Omental fat pad (tissue), 4 donors: ENCODE data around the gene CHST9. TPM values are rescaled to one million over a fixed set of nuclear protein-coding genes. Genes with fewer than 3 reads are reported as not detected.

ENCODE experiments used
- ATAC-seq: fragments of 150-250 bp; one replicate; pipeline ENCODE4 v1.9.1; 2016; ENCODE audit warnings: mild to moderate bottlenecking, moderate library complexity; ENCODE audit not compliant: low FRiP score
- DNase-seq: peaks from one replicate; pipeline ENCODE4 v3.0.0-alpha.2; 2019; ENCODE audit warnings: low spot score
- total RNA-seq, 4 donors: library from RNA; depleted of rRNA; stranded (reverse); fragments of >200 nt; gene quantifications; one replicate each; pipeline ENCODE4 v1.1.0, GENCODE V29; 2016
- TF ChIP-seq, protein P1 (sequence below), 3 donors: fragments of 450-650 bp; IDR thresholded peaks; one replicate each; pipeline ENCODE4 v1.5.1; 2016 to 2017; ENCODE audit warnings: antibody characterized with exemption in 3 of 3, mild to moderate bottlenecking in 3 of 3, moderate library complexity in 2 of 3

The CHST9 gene
- total RNA-seq, 4 donors from 2014 or later: under 0.01 TPM; not detected in 3

DNA sequence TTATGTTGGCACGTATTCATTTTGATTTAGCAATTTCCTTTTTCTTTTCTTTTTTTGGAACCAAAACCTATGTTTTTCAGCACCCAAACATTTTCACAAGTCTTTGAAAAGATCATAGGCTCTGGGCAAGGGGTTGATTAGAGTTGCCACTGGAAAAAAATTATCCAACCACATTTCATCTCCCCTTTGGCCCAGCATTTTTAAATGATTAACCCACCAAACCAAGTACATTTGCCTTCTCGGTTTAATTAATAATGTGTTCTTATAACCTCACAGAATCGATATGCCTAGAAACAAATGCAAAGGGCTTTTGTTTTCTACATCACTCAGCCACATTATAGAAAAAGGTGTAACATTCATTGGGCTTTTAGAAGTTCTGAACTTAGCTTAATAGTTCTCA lies 66.1 kb downstream of the CHST9 start:
- no peak for DNase-seq
- no peak for ATAC-seq
- TF ChIP-seq, protein P1, sequence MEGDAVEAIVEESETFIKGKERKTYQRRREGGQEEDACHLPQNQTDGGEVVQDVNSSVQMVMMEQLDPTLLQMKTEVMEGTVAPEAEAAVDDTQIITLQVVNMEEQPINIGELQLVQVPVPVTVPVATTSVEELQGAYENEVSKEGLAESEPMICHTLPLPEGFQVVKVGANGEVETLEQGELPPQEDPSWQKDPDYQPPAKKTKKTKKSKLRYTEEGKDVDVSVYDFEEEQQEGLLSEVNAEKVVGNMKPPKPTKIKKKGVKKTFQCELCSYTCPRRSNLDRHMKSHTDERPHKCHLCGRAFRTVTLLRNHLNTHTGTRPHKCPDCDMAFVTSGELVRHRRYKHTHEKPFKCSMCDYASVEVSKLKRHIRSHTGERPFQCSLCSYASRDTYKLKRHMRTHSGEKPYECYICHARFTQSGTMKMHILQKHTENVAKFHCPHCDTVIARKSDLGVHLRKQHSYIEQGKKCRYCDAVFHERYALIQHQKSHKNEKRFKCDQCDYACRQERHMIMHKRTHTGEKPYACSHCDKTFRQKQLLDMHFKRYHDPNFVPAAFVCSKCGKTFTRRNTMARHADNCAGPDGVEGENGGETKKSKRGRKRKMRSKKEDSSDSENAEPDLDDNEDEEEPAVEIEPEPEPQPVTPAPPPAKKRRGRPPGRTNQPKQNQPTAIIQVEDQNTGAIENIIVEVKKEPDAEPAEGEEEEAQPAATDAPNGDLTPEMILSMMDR (IDR thresholded peaks at IDR 0.05): no peak

DNA sequence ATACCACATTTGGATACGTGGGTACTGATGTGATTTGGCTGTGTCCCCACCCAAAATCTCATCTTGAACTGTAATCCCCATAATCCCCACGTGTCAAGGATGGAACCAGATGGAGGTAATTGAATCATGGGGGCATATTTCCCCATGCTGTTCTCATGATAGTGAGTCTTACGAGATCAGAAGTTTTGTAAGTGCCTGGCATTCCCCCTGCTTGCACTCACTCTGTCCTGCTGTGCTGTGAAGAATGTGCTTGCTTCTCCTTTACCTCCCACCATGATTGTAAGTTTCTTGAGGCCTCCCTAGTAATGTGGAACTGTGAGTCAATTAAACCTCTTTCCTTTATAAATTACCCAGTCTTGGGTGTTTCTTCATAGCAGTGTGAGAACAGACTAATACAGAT lies 70.3 kb downstream of the CHST9 start:
- TF ChIP-seq, protein P1 (IDR thresholded peaks at IDR 0.05): no peak
- ATAC-seq (no peak), DNase-seq (no peak)

DNA sequence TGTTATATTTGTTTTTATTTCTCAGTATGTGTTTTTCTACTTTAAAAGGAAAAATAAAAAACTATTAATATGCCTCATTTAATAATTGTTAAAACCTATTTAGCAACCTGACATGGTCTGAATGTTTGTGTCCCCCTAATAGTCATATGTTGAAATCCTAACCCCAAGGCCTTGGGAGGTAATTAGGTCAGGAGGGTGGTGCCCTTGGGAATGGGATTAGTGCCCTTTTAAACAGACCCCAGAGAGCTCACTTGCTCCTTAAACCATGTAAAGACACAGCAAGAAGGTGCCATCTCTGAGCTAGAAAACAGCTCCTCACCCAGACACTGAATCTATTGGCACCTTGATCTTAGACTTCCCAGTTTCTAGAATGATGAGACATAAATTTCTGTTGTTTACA lies 71.8 kb downstream of the CHST9 start:
- TF ChIP-seq, protein P1 (IDR thresholded peaks at IDR 0.05): no peak
- ATAC-seq: no peak
- no peak for DNase-seq

DNA sequence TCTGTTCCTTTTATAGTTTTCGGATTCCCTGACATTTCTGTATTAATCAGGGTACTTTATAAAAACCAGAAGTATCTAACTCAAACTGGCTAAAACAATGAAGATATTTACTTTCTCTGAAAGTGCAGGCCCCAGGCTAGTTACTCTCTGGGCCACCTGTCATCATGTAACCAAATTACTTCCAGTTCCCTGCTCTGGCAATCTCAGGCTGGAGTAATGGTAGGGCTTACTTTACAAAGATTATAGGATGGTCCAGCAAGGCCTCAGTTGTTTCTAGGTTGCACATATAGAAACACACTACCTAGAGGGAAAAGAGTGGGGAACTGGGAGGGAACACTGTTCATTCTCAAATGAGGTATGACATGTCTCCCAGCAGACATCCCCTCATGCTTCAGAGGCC lies 74.8 kb downstream of the CHST9 start:
- TF ChIP-seq, protein P1 (IDR thresholded peaks at IDR 0.05): no peak
- ATAC-seq: no peak
- no peak for DNase-seq

DNA sequence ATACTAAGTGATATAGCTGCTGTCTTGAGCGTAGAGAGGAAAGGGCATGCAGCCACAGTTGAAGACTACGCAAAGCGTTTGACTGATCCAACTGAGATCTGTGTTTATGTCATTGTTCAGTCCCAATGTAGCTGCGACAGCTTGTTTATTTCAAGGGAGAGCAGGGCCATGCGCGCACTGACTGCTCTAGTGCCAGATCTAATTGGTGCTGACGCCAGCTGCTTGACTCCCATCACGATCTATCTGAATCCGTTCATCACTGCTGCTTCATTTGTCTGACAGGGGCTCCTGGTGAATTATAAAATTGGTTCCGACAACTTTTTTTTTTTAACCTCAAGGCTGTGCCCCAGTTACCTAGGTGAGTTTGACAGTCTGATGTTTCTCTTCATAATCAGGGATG lies 75.7 kb downstream of the CHST9 start:
- no peak for DNase-seq
- TF ChIP-seq, protein P1 (IDR thresholded peaks at IDR 0.05): no peak
- ATAC-seq: no peak

DNA sequence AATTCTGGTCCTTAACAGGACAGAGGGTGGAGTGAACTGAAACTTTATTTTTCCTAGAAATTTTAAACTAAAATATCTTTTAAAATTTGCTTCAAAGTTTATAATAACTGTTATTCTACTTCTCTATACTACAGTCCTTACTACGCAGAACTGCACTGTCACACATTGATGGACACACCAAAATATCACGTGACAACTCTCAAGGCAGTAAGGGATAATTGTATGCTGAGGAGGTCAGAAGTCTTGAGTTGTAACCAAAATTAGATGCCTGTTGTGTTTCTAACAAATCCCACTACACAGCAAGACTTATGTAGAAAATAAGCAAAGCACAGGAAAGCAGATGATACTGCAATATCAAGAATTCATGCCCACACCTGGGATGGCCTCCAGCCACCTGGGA lies 76.3 kb downstream of the CHST9 start:
- ATAC-seq: no peak
- TF ChIP-seq, protein P1 (IDR thresholded peaks at IDR 0.05): no peak

DNA sequence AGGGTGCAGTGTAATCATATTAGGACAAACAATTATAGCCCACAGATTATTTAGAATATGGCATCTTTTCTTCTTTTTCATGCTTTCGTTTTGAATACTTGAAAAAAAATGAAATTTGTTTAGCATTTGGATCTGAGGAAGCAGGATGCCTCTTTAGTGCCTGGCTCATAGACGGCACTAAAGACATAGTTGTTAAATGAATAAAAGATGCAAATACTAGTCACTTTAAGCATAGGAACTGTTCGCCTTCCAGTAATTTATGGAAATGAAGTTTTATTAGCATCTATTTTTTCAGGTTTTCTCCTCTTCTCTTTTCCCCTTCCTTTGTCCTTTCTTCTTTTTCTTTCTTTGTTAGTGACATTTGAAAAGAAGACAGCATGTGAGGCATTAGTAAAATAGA lies 80.4 kb downstream of the CHST9 start:
- DNase-seq (no peak), ATAC-seq (no peak)
- TF ChIP-seq, protein P1 (IDR thresholded peaks at IDR 0.05): no peak

More for the DNA sequence above, 76.3 kb downstream of the CHST9 start:
- DNase-seq: no peak
